Colonic mucosa (tissue), 4 donors: ENCODE measurements around the gene NUDT19. TPM values are rescaled to one million over a fixed set of nuclear protein-coding genes. Genes with fewer than 3 reads are reported as not detected.
A peak's percentile ranks its signal among the peaks of the same experiment; 100 is the strongest.

Experiments used
- DNase-seq: peaks from one replicate; pipeline ENCODE4 v3.0.0-alpha.2; 2020
- H3K27ac ChIP-seq: fragments of 200-600 bp; one replicate; pipeline ENCODE4 v1.8.0; 2021
- H3K27me3 ChIP-seq: fragments of 200-600 bp; one replicate; pipeline ENCODE4 v1.8.0; 2021
- H3K36me3 ChIP-seq: fragments of 200-600 bp; one replicate; pipeline ENCODE4 v1.8.0; 2021
- H3K4me1 ChIP-seq: fragments of 200-600 bp; one replicate; pipeline ENCODE4 v1.8.0; 2021; ENCODE audit warnings: mild to moderate bottlenecking
- H3K4me3 ChIP-seq: fragments of 200-600 bp; one replicate; pipeline ENCODE4 v1.8.0; 2021
- H3K9ac ChIP-seq, 2 donors: one replicate each; pipeline ENCODE4 v1.7.0; 2013; ENCODE audit warnings: control low read depth in 2 of 2, low read depth in 2 of 2, low read length in 2 of 2
- H3K9me3 ChIP-seq: fragments of 200-600 bp; one replicate; pipeline ENCODE4 v1.8.0; 2021
- intact Hi-C: fragments of 100-400 bp; cut with DNase I; formaldehyde crosslinking; loops from one replicate; pipeline ENCODE4 v1.14.1; 2022
- total RNA-seq, 2 donors: library from RNA; stranded (reverse); fragmentation: NEBNext Ultra II Directional in 1 of 2; extraction: Animal tissue kit (Norgen Biotek cat#: 25700) in 1 of 2; gene quantifications; one replicate each; pipeline ENCODE4 v1.2.1, GENCODE V29; 2021
- TF ChIP-seq, protein P1 (sequence below): fragments of 200-600 bp; IDR thresholded peaks from one replicate; pipeline ENCODE4 v1.8.0; 2022; ENCODE audit warnings: antibody characterized with exemption, mild to moderate bottlenecking
- donor health status: healthy.
- donor health status: DM: no; HTN: no; CAD: no.
- donor health status: DM: no; HTN: no; CAD: no.

Gene NUDT19
- total RNA-seq, 2 donors from 2014 or later: 19.3 to 25.1 TPM

DNA sequence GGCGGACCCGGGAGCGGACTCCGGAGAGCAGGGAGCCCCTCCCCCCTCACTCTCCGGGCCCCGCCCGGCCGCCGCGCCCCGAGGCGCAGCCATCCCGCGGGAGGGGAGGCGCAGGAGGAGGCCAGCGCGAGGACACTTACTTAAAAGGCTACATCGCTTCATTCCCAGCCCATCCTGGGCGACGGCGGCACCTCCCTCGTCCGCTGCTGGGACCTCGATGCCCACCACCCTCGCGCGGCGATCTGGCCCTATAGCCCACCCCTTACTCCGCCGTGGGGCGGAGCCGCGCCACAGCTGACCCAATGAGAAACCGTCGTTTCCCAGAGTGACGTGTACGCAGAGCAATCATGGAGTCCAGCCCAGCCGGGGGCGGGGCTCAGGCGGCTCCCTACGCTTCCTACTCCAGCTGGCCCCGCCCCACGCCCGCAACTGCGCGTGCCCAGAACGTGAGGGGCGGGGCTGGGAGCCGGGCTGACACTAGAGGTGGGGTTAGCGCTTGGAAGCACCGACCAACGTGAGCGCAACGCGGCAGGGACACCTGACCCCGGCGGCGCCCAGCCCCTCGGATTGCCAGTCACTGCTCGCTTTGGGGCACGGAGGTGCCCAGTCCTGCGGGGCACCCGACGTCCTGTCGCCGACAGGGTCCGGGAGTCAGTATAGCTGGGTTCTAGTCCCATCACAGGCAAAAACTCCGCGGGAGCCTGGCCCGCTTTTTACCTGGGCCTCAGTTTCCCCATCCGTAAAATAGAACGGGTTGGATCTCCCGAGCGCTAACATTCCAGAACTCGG, 16.5 kb upstream of the NUDT19 start, which contains the start of gene ANKRD27:
ANKRD27 (minus strand) TSS at position 250 of the 789 bp plus-strand sequence. CDS start 16,165 bp downstream, outside the sequence.
- DNase-seq: peak; percentile 99
- Histone ChIP-seq H3K9ac (peak within 1 kb of the TSS; percentile 73 to 82), H3K4me3 (peak within 1 kb of the TSS; percentile 84), H3K27ac (peak within 1 kb of the TSS; percentile 72), H3K9me3 (no peaks in the 10 kb centered on the region), H3K4me1 (peaks cover 16% of the 10 kb centered on the region), H3K27me3 (peaks cover 21% of the 10 kb centered on the region), H3K36me3 (no peaks in the 10 kb centered on the region)
- TF ChIP-seq, protein P1, sequence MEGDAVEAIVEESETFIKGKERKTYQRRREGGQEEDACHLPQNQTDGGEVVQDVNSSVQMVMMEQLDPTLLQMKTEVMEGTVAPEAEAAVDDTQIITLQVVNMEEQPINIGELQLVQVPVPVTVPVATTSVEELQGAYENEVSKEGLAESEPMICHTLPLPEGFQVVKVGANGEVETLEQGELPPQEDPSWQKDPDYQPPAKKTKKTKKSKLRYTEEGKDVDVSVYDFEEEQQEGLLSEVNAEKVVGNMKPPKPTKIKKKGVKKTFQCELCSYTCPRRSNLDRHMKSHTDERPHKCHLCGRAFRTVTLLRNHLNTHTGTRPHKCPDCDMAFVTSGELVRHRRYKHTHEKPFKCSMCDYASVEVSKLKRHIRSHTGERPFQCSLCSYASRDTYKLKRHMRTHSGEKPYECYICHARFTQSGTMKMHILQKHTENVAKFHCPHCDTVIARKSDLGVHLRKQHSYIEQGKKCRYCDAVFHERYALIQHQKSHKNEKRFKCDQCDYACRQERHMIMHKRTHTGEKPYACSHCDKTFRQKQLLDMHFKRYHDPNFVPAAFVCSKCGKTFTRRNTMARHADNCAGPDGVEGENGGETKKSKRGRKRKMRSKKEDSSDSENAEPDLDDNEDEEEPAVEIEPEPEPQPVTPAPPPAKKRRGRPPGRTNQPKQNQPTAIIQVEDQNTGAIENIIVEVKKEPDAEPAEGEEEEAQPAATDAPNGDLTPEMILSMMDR: no peak
- intact Hi-C loops: loop anchor here (10.0 kb wide), 2 partner anchors 90 to 290 kb away; partner anchors contain the start of gene PDCD5

DNA sequence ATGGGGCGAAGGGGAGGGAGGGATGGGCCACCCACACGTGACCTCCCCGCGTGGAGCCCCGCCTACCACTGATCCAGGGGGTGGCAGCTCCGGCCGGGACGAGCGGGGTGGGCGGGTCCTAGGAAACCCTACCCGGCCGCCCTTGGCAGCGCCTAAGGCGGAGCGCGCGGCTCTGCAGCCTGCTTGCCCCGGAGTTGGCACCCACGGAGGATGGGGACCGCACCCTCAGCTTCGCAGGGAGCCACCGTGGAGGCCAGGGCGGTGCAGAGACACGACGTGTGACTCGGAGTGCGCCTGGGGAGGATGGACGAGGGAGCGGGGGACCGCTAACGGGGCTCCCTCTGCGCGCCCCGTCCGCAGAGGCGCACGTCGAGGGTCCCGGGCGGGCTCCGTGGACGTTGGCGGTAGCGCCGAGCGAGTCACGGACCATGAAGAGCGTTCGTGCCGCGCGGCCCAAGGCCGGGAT, 15.9 kb upstream of the NUDT19 start, which contains the start of gene RGS9BP:
RGS9BP (plus strand) TSS at position 129 of the 466 bp plus-strand sequence. CDS start 416 bp downstream, outside the sequence.
- H3K9ac ChIP-seq: peak within 1 kb of the TSS; percentile 73 to 82
- H3K27me3 ChIP-seq: peaks cover 21% of the 10 kb centered on the region

DNA sequence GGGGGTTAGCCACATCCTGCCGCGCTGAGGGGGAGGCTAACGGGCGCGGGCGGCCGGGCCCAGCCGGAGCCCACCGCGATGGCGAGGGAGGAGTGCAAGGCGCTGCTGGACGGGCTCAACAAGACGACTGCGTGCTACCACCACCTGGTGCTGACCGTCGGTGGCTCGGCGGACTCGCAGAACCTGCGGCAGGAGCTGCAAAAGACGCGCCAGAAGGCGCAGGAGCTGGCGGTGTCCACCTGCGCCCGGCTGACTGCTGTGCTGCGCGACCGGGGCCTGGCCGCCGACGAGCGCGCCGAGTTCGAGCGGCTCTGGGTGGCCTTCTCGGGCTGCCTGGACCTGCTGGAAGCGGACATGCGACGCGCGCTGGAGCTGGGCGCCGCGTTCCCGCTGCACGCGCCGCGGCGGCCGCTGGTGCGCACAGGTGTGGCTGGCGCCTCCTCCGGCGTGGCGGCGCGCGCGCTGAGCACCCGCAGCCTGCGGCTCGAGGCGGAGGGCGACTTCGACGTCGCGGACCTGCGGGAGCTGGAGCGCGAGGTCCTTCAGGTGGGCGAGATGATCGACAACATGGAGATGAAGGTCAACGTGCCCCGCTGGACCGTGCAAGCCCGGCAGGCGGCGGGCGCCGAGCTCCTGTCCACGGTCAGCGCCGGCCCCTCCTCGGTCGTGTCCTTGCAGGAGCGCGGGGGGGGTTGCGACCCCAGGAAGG, 15.3 kb upstream of the NUDT19 start:
- intact Hi-C loops: loop anchor here (10.0 kb wide), 2 partner anchors 92 to 292 kb away; partner anchors contain the start of gene PDCD5
- Histone ChIP-seq H3K4me3 (peak overlapping the region; percentile 84), H3K4me1 (peaks cover 12% of the 10 kb centered on the region), H3K27me3 (peaks cover 21% of the 10 kb centered on the region), H3K9me3 (no peaks in the 10 kb centered on the region), H3K36me3 (no peaks in the 10 kb centered on the region), H3K9ac (peak overlapping the region in 1 of 2 donors; percentile 14), H3K27ac (no peak overlapping the region)
- TF ChIP-seq, protein P1: no peak
- no peak for DNase-seq

More for the DNA sequence above, 15.9 kb upstream of the NUDT19 start, which contains the start of gene RGS9BP:
- no peaks in the 10 kb centered on the region for H3K36me3 ChIP-seq
- peaks cover 12% of the 10 kb centered on the region for H3K4me1 ChIP-seq
- TF ChIP-seq, protein P1: no peak
- intact Hi-C loops: loop anchor here (10.0 kb wide), 2 partner anchors 91 to 291 kb away; partner anchors contain the start of gene PDCD5
- H3K4me3 ChIP-seq: peak within 1 kb of the TSS; percentile 84
- peak within 1 kb of the TSS; percentile 72 for H3K27ac ChIP-seq
- H3K9me3 ChIP-seq: no peaks in the 10 kb centered on the region
- DNase-seq: peak; percentile 86

DNA sequence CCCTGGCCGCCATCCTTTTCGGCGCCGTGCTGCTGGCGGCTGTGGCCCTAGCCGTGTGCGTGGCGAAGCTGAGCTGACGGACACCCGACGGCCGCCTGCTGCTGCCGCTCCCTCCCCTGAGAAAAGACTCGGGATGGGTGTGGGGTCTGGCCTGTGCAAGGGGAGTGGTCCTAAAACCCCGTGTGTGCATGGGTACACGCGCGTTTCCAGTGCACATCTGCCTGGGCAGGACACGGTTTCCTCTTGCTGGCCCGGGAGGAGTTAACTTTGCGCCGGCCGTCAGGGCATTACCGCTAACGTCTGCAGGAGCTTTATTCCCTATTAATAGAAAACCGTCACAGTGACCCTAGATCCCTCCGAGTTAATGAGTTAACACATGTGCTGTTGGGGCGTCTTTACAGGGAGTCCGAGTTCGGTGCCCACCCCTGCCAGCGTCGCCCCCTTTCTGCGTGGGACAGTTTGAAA, 14.7 kb upstream of the NUDT19 start:
- Histone ChIP-seq H3K4me3 (no peak overlapping the region), H3K9me3 (no peaks in the 10 kb centered on the region), H3K36me3 (no peaks in the 10 kb centered on the region), H3K27ac (no peak overlapping the region), H3K27me3 (peaks cover 21% of the 10 kb centered on the region), H3K4me1 (peaks cover 12% of the 10 kb centered on the region), H3K9ac (no peak overlapping the region)
- TF ChIP-seq, protein P1: no peak
- no peak for DNase-seq
- intact Hi-C loops: loop anchor here (10.0 kb wide), 2 partner anchors 92 to 292 kb away; partner anchors contain the start of gene PDCD5

DNA sequence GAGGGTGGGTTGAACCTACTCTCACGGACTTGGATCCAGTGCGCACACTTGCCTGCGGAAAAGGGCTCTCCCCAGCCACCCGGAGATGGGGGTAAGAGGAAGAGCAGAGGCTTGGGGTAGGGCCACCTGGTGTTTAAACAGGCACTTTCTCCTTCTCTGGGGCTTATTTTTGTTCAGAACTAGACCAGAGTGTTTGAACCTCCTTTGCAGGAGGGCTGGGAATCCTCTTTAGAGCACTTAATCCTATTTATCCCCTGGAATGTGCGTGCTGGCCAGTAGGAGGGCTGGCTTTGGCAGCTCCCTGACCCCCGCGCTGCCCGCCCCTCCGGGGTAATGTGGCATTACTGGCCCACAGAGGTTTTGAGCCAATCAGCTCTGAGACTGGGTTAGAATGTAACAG, 14.0 kb upstream of the NUDT19 start:
- Histone ChIP-seq H3K27me3 (peaks cover 21% of the 10 kb centered on the region), H3K36me3 (no peaks in the 10 kb centered on the region), H3K27ac (no peak overlapping the region), H3K4me1 (peaks cover 12% of the 10 kb centered on the region), H3K9ac (no peak overlapping the region), H3K9me3 (no peaks in the 10 kb centered on the region), H3K4me3 (no peak overlapping the region)
- intact Hi-C loops: loop anchor here (10.0 kb wide), 2 partner anchors 93 to 293 kb away; partner anchors contain the start of gene PDCD5
- no peak for DNase-seq
- TF ChIP-seq, protein P1: no peak
